Activated CD4-positive, alpha-beta T cell treated with anti-CD3 and anti-CD28 coated beads, Interleukin-2, amount 50 U/mL, for 24 hours (primary cell): ENCODE measurements around the gene LRRC49.

ENCODE experiments used
- DNase-seq, 2 donors: peaks; one replicate each; pipeline ENCODE4 v3.0.0-alpha.2; 2020; ENCODE audit warnings: low read depth in 1 of 2, low spot score in 1 of 2

LRRC49 gene

GRCh38 chr15:71049706-71050422 is 157.2 kb downstream of the LRRC49 start:
- no peak for DNase-seq

GRCh38 chr15:71050461-71050860 is 157.8 kb downstream of the LRRC49 start:
- DNase-seq = no peak

DNA sequence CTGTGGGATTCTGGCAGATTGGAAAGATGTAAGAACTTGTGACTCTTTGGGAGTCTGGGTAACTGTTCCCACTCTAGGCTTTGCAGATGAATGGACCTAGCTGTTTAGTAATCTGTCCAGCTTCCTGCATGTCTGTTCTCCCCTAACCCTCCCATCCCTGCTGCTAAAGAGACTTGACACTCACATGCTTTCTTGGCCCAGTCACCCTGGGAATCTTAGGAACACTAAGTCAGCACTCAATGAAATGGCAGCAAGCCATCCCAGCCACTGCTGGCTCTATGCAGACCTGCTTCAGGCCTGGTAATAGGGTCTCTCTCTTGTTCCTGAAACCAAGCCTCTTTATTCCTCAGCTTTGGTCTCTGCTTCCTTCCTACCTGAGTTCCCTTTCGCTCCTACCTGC is 158.9 kb downstream of the LRRC49 start:
- DNase-seq = no peak

GRCh38 chr15:71052356-71052755 is 159.7 kb downstream of the LRRC49 start:
- no peak for DNase-seq

DNA sequence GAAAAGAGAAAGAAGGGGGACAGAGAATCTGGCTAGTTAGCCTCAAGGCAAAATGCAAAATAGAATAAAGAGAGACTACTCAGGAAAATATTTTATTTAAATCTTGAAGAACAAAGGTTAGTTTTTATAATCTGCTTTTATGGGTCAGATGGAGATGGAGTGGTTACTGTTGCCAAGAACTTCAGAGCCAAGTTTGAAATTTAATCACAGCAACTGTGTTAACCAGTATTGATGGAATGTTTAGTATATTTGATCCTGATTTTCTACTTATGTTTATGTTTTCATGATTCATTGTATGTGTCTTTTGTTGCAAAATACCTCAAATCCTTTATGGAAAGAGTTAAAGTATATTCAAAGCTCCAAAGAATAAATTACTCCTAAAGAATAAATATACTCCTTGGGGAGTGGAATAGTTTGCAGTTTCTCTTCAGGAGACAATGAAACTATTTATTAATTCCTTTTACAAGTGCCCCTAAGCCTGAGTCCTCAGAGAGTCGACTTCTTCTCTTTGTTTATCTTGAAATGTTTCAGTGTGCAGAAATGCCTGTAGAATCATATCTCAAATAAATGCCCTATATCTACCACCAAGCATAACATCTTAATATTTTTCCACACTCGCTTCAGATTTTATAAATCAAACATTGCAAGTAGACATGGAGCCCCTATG is 161.8 kb downstream of the LRRC49 start:
- no peak for DNase-seq

DNA sequence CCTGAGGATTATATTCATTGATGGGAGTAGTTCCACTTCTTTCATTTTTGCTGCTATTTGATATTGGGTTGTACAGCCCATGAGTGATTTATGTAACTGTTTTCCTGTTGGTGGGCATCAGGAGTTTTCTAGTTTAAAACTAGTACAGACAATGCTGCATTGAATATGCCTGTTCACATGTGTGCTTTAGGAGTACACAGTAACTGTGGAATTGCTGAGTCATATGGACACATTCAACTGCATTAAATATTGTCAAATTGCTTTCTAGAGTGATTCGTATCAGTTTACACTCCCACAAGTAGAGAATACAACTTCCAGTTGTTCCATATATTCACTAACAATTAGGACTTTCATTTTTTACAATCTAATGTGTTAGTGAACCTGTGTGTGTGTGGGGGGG is 162.8 kb downstream of the LRRC49 start:
- no peak for DNase-seq

DNA sequence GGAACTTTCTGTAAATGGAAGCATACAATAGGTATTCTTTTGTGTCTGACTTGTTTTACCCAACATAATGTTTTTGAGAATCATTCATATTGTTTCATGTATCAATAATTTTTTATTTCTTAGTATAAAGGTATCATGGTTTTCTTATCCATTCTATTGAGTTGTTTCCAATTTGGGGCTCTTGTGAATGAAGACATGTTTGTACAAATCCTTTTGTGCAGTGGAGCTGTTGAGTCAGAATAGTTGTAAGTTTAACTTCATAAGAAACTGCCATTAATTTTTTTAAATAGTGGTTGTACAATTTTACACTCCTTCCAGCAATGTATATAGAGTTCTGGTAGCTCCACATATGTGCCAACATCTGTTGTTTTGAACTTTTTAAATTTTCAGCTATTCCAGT is 163.5 kb downstream of the LRRC49 start:
- no peak for DNase-seq

GRCh38 chr15:71057143-71057542 is 164.5 kb downstream of the LRRC49 start:
- DNase-seq = no peak

GRCh38 chr15:71057581-71057980 is 165.0 kb downstream of the LRRC49 start:
- no peak for DNase-seq

- DNase-seq = no peak
These were observed 168.4 kb downstream of the LRRC49 start for GRCh38 chr15:71060983-71061382.

DNA sequence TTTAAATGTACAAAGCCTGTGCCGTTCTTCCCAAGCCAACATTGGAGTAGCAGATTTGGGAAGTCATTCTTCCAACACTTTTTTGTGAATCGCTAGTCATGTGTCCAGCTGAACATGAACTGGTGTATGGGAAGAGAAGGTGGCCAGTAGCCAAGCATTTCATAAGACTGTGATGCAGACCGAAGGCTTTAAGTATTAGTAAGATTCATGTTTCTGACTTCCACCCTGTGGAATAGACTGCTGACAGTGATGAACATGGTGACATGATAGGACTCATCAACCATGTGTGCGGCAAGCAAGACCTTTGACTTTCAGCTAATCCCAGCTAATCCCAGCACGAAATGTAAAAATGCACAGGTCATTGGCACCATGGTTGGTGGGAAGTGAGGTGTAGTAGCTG is 174.4 kb downstream of the LRRC49 start:
- DNase-seq = no peak

DNA sequence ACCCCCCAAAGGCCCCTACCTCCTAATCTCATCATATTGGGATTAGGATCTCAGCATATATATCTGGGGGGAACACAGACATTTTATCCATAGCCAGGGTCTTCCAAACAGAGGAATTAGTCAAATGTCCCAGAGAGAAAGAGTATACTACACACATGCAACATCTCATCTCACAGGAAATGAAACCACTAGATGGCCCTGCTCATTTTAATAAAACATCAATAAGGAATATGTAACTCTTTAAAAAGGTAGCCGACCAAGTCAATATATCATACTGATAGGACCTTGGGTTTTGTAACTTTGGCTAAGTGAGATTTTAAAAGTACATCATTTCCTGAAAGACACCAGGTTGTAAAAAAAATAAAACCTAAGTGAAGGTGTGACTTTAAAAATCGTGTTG is 177.1 kb downstream of the LRRC49 start:
- no peak for DNase-seq

DNA sequence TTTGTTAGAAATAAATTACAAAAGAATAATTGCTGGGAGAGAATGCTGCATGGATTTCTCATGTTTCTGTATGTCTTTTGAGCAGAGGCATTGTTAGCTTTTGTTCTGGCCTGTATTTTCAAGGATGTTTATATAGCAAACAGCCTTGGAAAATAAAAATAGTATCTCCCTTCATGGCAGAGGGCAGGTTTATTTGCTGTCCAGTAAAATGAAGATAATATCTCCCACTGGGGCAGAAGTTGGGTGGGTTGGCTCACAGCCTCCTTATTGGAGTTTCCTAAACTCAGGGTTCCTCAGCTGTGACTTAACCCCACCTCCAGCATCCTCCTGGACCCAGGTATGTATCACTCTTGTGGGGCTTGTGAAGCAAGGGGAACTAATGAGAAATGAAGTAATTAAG is 178.9 kb downstream of the LRRC49 start:
- DNase-seq = no peak

GRCh38 chr15:71072423-71072822 is 179.8 kb downstream of the LRRC49 start:
- no peak for DNase-seq

GRCh38 chr15:71078506-71079207 is 186.0 kb downstream of the LRRC49 start:
- DNase-seq = no peak

- DNase-seq = no peak
These were observed 186.8 kb downstream of the LRRC49 start for GRCh38 chr15:71079208-71080044.

GRCh38 chr15:71080166-71080565 is 187.5 kb downstream of the LRRC49 start:
- DNase-seq = no peak

DNA sequence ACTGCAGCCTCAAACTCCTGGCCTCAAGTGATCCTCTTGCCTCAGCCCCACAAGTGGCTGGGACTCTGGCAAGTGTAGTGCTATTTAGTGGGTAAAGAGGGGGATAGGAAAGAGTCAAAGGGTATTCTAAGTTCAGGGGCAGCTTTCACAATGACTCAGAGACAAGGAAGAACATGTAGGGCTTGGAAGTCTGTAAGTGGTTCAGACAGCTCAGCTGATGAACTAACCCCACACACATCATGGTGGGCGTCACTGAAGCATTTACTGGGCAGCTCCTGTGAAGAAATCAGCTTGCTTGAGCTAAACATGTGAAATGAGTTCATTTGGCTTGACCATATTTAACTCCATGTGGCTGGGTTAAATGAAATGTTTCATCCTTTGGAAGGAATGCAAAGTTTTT is 188.1 kb downstream of the LRRC49 start:
- no peak for DNase-seq

DNA sequence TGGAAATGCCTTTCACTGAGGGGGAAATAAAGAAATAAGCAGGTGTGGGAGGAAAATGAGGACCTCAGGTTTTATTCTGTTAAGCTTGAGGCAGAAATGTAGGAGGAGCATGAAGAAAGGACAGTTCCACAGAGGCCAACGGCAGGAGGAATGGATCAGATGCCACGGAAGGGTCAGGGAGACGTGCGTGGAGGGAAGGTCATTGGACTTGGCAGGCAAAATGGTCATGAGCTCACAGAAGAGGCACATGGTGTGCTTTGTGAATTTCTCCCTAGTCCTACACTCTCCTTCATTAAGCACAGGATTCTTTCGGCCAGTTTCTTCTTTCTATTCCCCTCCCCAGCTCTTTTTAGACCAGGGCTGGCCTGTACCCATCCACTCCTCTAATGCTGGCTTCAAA is 190.2 kb downstream of the LRRC49 start:
- DNase-seq = no peak

- no peak for DNase-seq
These were observed 190.7 kb downstream of the LRRC49 start for GRCh38 chr15:71083349-71083748.

DNA sequence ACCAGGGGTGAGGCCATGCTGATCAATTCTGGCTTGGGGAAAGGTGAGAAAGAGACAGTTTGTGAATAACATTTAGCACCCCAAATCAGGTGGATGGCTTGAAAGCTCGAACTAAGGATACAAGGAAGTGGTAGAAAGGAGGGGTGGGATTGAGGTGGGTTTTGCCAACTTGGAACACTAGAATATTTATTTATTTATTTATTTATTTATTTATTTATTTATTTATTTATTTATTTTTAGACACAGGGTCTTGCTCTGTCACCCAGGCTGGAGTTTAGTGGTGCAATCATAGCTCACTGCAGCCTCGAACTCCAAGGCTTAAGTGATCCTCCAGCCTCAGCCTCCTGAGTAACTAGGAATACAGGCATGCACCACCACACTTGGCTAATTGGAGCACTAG is 191.6 kb downstream of the LRRC49 start:
- no peak for DNase-seq
